Loucy (cell line): ENCODE measurements around the gene TMEM95.

Experiments used
- H2AFZ ChIP-seq: fragments of 200-600 bp; sonication (generic); 2 replicates; pipeline ENCODE4 v1.6.0; 2016; ENCODE audit warnings: antibody characterized with exemption, mild to moderate bottlenecking, low read length, moderate library complexity
- H3F3A ChIP-seq: fragments of 200-600 bp; 2 replicates; pipeline ENCODE4 v1.6.0; 2016; ENCODE audit warnings: antibody characterized with exemption, low read depth, mild to moderate bottlenecking
- H3K27me3 ChIP-seq: fragments of 200-600 bp; sonication (generic); 2 replicates; pipeline ENCODE4 v1.6.1; 2014; ENCODE audit warnings: low read length, mild to moderate bottlenecking; ENCODE audit not compliant: insufficient read depth, poor library complexity, severe bottlenecking
- H3K36me3 ChIP-seq: fragments of 200-600 bp; sonication (generic); 2 replicates; pipeline ENCODE4 v1.6.1; 2016; ENCODE audit warnings: low read length; ENCODE audit not compliant: insufficient read depth
- H3K4me1 ChIP-seq: fragments of 200-600 bp; sonication (generic); 2 replicates; pipeline ENCODE4 v1.5.1; 2014; ENCODE audit warnings: low read length, mild to moderate bottlenecking; ENCODE audit not compliant: insufficient read depth, poor library complexity, severe bottlenecking
- H3K4me2 ChIP-seq: fragments of 200-600 bp; sonication (generic); 2 replicates; pipeline ENCODE4 v1.6.0; 2014; ENCODE audit warnings: antibody characterized with exemption, low read length, low read depth, mild to moderate bottlenecking; ENCODE audit not compliant: poor library complexity, severe bottlenecking
- H3K4me3 ChIP-seq: fragments of 200-600 bp; sonication (generic); 2 replicates; pipeline ENCODE4 v1.5.1; 2014; ENCODE audit warnings: low read length, mild to moderate bottlenecking, mixed read lengths; ENCODE audit not compliant: poor library complexity, severe bottlenecking
- H3K79me2 ChIP-seq: fragments of 200-600 bp; sonication (generic); 2 replicates; pipeline ENCODE4 v1.6.1; 2014; ENCODE audit warnings: low read length; ENCODE audit not compliant: insufficient read depth
- H3K9ac ChIP-seq: fragments of 200-600 bp; sonication (generic); 2 replicates; pipeline ENCODE4 v1.6.0; 2014; ENCODE audit warnings: mild to moderate bottlenecking, low read depth, low read length, moderate library complexity; ENCODE audit not compliant: poor library complexity, severe bottlenecking
- H3K9me2 ChIP-seq: fragments of 200-600 bp; sonication (generic); replicated peaks from 2 replicates; pipeline ENCODE4 v1.6.1; 2016; ENCODE audit warnings: low read depth, low read length, mixed read lengths
- H3K9me3 ChIP-seq: fragments of 200-600 bp; sonication (generic); 2 replicates; pipeline ENCODE4 v1.6.1; 2014; ENCODE audit warnings: mild to moderate bottlenecking, antibody characterized with exemption, low read length, low read depth; ENCODE audit not compliant: insufficient read depth
- H4K20me1 ChIP-seq: fragments of 200-600 bp; sonication (generic); 2 replicates; pipeline ENCODE4 v1.6.0; 2014; ENCODE audit warnings: antibody characterized with exemption, low read length, mild to moderate bottlenecking; ENCODE audit not compliant: insufficient read depth, poor library complexity, severe bottlenecking
- EZH2phosphoT487 ChIP-seq: fragments of 200-600 bp; IDR thresholded peaks from 2 replicates; pipeline ENCODE4 v1.6.1; 2018; ENCODE audit warnings: antibody characterized with exemption, mild to moderate bottlenecking, moderate library complexity, borderline replicate concordance
- TF ChIP-seq, protein P1 (sequence below): fragments of 200-600 bp; sonication (generic); conservative IDR thresholded peaks from 2 replicates; pipeline ENCODE4 v1.5.1; 2014; ENCODE audit warnings: mild to moderate bottlenecking, antibody characterized with exemption, low read length

TMEM95 gene

DNA sequence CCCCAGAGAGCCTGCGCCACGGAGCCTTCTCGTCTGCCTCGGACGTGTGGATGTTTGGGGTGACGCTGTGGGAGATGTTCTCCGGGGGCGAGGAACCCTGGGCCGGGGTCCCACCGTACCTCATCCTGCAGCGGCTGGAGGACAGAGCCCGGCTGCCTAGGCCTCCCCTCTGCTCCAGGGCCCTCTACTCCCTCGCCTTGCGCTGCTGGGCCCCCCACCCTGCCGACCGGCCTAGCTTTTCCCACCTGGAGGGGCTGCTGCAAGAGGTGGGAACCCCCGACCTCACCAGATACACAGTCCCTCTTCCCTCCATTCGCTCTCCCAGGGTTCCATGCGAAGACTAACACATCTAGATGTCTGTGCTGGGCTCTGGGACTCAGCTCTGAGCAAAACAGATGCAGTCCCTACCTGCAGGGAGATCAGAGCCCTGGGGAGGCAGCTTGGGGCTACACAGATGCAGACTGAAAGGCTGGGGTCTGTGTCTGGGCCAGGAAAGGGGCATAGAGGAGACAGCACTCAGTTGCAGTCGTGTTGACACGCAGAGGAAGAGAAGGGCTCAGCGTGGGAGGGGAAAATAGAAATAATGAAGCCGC lies 29.6 kb downstream of the TMEM95 start:
- Histone ChIP-seq H3K9ac (no peak overlapping the region), H4K20me1 (no peaks in the 10 kb centered on the region), H3K79me2 (no peaks in the 10 kb centered on the region), H3K27me3 (no peaks in the 10 kb centered on the region), H3K4me1 (no peaks in the 10 kb centered on the region), H3K9me3 (no peaks in the 10 kb centered on the region), H3K9me2 (no peaks in the 10 kb centered on the region), H3F3A (no peaks in the 10 kb centered on the region), H3K4me2 (peak overlapping the region; percentile 54), H2AFZ (peak overlapping the region; percentile 59; the same call in 1 of the 2 replicates), H3K4me3 (peak overlapping the region; percentile 57), H3K36me3 (no peaks in the 10 kb centered on the region)
- TF ChIP-seq, protein P1, sequence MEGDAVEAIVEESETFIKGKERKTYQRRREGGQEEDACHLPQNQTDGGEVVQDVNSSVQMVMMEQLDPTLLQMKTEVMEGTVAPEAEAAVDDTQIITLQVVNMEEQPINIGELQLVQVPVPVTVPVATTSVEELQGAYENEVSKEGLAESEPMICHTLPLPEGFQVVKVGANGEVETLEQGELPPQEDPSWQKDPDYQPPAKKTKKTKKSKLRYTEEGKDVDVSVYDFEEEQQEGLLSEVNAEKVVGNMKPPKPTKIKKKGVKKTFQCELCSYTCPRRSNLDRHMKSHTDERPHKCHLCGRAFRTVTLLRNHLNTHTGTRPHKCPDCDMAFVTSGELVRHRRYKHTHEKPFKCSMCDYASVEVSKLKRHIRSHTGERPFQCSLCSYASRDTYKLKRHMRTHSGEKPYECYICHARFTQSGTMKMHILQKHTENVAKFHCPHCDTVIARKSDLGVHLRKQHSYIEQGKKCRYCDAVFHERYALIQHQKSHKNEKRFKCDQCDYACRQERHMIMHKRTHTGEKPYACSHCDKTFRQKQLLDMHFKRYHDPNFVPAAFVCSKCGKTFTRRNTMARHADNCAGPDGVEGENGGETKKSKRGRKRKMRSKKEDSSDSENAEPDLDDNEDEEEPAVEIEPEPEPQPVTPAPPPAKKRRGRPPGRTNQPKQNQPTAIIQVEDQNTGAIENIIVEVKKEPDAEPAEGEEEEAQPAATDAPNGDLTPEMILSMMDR = no peak
- TF ChIP-seq EZH2phosphoT487 = no peak

DNA sequence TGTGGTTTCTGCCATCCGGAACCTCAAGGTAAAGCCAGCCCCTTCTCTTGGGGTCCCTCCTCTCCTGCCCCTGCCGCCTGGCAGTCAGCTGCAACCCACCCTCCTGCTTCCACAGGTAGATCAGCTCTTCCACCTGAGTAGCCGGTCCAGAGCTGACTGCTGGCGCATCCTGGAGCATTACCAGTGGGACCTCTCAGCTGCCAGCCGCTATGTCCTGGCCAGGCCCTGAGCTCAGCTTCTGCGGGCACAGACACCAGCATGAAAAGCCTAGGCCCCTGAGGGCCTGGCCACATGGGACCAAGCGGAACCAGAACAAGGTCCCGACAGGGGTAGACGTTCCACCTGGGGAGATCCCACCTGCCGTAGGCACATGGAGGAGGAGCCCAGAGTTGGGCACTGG lies 33.9 kb downstream of the TMEM95 start:
- Histone ChIP-seq H3F3A (no peaks in the 10 kb centered on the region), H3K79me2 (no peaks in the 10 kb centered on the region), H2AFZ (no peak overlapping the region), H3K9ac (no peak overlapping the region), H3K9me2 (no peaks in the 10 kb centered on the region), H3K4me3 (no peak overlapping the region), H3K36me3 (no peaks in the 10 kb centered on the region), H3K9me3 (no peaks in the 10 kb centered on the region), H3K27me3 (no peaks in the 10 kb centered on the region), H3K4me1 (peaks cover 6% of the 10 kb centered on the region), H3K4me2 (no peak overlapping the region), H4K20me1 (no peaks in the 10 kb centered on the region)
- TF ChIP-seq EZH2phosphoT487 = no peak
- TF ChIP-seq, protein P1 = no peak

DNA sequence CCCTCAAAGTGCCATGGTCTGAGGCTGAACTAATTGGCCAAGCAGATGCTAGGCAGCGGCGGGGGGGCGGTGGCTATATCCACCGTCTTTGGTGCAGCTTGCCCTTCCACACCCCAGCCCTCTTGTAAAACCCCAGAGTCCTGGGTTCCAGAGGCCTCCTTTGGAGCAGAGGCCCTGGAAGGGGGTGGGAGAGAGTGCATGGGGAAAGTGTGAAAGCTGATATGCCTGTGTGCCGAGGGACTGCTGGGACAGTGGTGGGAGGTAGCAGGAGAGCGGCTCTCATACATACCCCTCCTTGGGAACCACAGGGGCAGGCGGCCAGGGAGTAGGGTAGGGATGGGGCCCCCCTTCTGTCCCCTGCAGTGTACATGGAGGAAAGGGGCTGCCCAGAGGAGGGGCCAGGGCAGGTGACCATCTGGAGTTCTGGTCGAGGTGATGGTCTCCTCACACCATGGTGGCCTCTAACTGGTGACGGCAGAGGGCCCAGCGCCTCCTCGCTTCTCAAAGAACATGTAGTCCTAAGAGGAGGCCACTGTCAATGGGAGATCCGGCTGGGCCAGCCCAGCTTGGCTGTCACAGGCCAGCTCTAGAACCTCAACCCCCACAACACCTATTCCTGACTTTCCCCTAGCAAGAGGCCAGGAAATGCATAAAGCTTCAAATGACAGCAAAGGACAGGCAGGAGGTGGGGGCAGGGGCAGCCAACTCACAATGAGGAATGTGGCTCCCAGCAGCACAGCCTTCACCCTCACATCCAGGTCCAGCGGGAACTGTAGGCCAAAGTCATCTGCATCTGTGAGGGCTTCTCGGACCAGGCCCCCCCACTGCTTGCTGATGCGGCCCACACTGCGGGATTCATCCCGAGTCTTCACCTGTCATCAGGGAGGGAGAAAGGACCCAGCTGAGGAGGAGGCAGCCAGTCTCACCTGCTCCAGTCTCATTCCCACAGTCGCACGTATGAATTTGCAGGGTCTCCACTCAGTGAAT lies 35.3 kb downstream of the TMEM95 start:
- Histone ChIP-seq H3F3A (no peaks in the 10 kb centered on the region), H4K20me1 (no peaks in the 10 kb centered on the region), H3K9me2 (no peaks in the 10 kb centered on the region), H2AFZ (no peak overlapping the region), H3K79me2 (no peaks in the 10 kb centered on the region), H3K4me3 (no peak overlapping the region), H3K4me1 (peaks cover 14% of the 10 kb centered on the region), H3K4me2 (no peak overlapping the region), H3K9ac (no peak overlapping the region), H3K9me3 (no peaks in the 10 kb centered on the region), H3K27me3 (no peaks in the 10 kb centered on the region), H3K36me3 (no peaks in the 10 kb centered on the region)
- TF ChIP-seq, protein P1 = no peak
- TF ChIP-seq EZH2phosphoT487 = no peak
